ENCODE data around the gene ABHD8.

GRCh38 chr19:17256130-17256529 lies 47.1 kb downstream of the ABHD8 start:
- TF ChIP-seq POLR2AphosphoS5 (IDR thresholded peaks at IDR 0.05; ENCODE audit: low read depth, low read length): no peak
- TF ChIP-seq SIN3A (IDR thresholded peaks at IDR 0.05; ENCODE audit: borderline replicate concordance, insufficient read depth, low read length): no peak
- no peak for TF ChIP-seq TAF1 (IDR thresholded peaks at IDR 0.05; ENCODE audit: borderline replicate concordance, insufficient read depth, low read length)
- TF ChIP-seq REST (IDR thresholded peaks at IDR 0.05; ENCODE audit: insufficient read depth in 1 of 2, low read depth in 2 of 2, low read length in 2 of 2): no peak
- no peak for TF ChIP-seq FOXP2 (optimal IDR thresholded peaks at IDR 0.05; ENCODE audit: borderline replicate concordance, extremely low read depth, extremely low read length, insufficient read depth)
